RPMI7951 (cell line): ENCODE results near the gene XCL2. TPM values are rescaled to one million over a fixed set of nuclear protein-coding genes. Genes with fewer than 3 reads are reported as not detected.
A peak's percentile ranks its signal among the peaks of the same experiment; 100 is the strongest.
"Not testable (repeated sequence)": the region's sequence is repeated elsewhere in the genome, so short reads cannot be mapped to it uniquely, and the experiment has no call there.

Source experiments
- DNase-seq: peaks from one replicate; pipeline ENCODE4 v3.0.0-alpha.2; 2012; ENCODE audit warnings: low read depth
- total RNA-seq: library from RNA; depleted of rRNA; stranded (reverse); fragments of >200 nt; shearing (Covaris generic); gene quantifications from 2 replicates; pipeline ENCODE4 v1.2.3, GENCODE V29; 2014; rRNA removed

The XCL2 gene
- total RNA-seq: not detected in 2 replicates

GRCh38 chr1:168543840-168544498, at the start of gene XCL2:
Gene XCL2 (minus strand): TSS chr1:168543997. CDS start chr1:168543964, 33 bp downstream.
- DNase-seq: not testable (repeated sequence)

- no peak for DNase-seq
Observed at GRCh38 chr1:168591641-168592250, 47.9 kb upstream of the XCL2 start.

GRCh38 chr1:168591066-168591465, 47.3 kb upstream of the XCL2 start:
- no peak for DNase-seq

- no peak for DNase-seq
Observed at GRCh38 chr1:168589167-168589566, 45.4 kb upstream of the XCL2 start.

GRCh38 chr1:168585937-168586336, 42.1 kb upstream of the XCL2 start:
- DNase-seq: no peak

- peak; percentile 68 for DNase-seq
Observed at GRCh38 chr1:168585191-168585590, 41.4 kb upstream of the XCL2 start.

- no peak for DNase-seq
Observed at GRCh38 chr1:168583571-168583970, 39.8 kb upstream of the XCL2 start.

GRCh38 chr1:168582688-168583336, 39.0 kb upstream of the XCL2 start:
- DNase-seq: peak; percentile 74

- no peak for DNase-seq
Observed at GRCh38 chr1:168581817-168582572, 38.2 kb upstream of the XCL2 start.

GRCh38 chr1:168580991-168581390, 37.2 kb upstream of the XCL2 start:
- not testable (repeated sequence) for DNase-seq

GRCh38 chr1:168580290-168580689, 36.5 kb upstream of the XCL2 start:
- DNase-seq: not testable (repeated sequence)

GRCh38 chr1:168578531-168579185, 34.9 kb upstream of the XCL2 start:
- not testable (repeated sequence) for DNase-seq

GRCh38 chr1:168576245-168576688, 32.5 kb upstream of the XCL2 start, which contains the start of gene XCL1:
Gene XCL1 (plus strand): TSS chr1:168576605. CDS start chr1:168576638, 33 bp downstream.
- not testable (repeated sequence) for DNase-seq

GRCh38 chr1:168574234-168574633, 30.4 kb upstream of the XCL2 start:
- DNase-seq: peak; percentile 54

GRCh38 chr1:168572633-168573032, 28.8 kb upstream of the XCL2 start:
- DNase-seq: no peak

GRCh38 chr1:168570652-168571051, 26.9 kb upstream of the XCL2 start:
- DNase-seq: no peak

- no peak for DNase-seq
Observed at GRCh38 chr1:168568346-168568745, 24.5 kb upstream of the XCL2 start.

GRCh38 chr1:168567568-168567967, 23.8 kb upstream of the XCL2 start:
- DNase-seq: no peak

- no peak for DNase-seq
Observed at GRCh38 chr1:168567007-168567406, 23.2 kb upstream of the XCL2 start.

- DNase-seq: no peak
Observed at GRCh38 chr1:168565825-168566224, 22.0 kb upstream of the XCL2 start.

GRCh38 chr1:168561989-168562388, 18.2 kb upstream of the XCL2 start:
- DNase-seq: no peak
